Calu3 (cell line): Measurements from ENCODE around the gene PCDHB13. TPM values are rescaled to one million over a fixed set of nuclear protein-coding genes. Genes with fewer than 3 reads are reported as not detected.
"Not testable (repeated sequence)": the region's sequence is repeated elsewhere in the genome, so short reads cannot be mapped to it uniquely, and the experiment has no call there.

Source experiments
- BruUV-seq: library from RNA; stranded (reverse); fragments of 400-500 nt; replicated peaks from 2 replicates; lab custom pipeline; 2021; lab: Mats Ljungman, UMichigan
- CTCF ChIA-PET: fragments of 300-600 bp; sonication (Branson Sonifier 250); formaldehyde crosslinking; loops from one replicate; lab custom pipeline; 2022; ENCODE audit warnings: antibody characterized with exemption; lab: Charles Lee
- DNase-seq: peaks from one replicate; pipeline ENCODE4 v3.0.0; 2022
- H3K27ac Mint-ChIP-seq: one replicate; pipeline ENCODE4 v1.8.0; 2022; ENCODE audit warnings: mixed read lengths; ENCODE audit not compliant: unreplicated experiment
- H3K27me3 Mint-ChIP-seq: one replicate; pipeline ENCODE4 v1.8.0; 2022; ENCODE audit warnings: mixed read lengths; ENCODE audit not compliant: unreplicated experiment
- H3K36me3 Mint-ChIP-seq: one replicate; pipeline ENCODE4 v1.8.0; 2022; ENCODE audit warnings: mild to moderate bottlenecking, moderate library complexity, mixed read lengths; ENCODE audit not compliant: insufficient read depth, unreplicated experiment
- H3K4me1 Mint-ChIP-seq: one replicate; pipeline ENCODE4 v1.8.0; 2022; ENCODE audit warnings: mild to moderate bottlenecking, low read depth, mixed read lengths; ENCODE audit not compliant: unreplicated experiment
- H3K4me3 Mint-ChIP-seq: one replicate; pipeline ENCODE4 v1.8.0; 2022; ENCODE audit warnings: mild to moderate bottlenecking, low read depth, moderate library complexity, mixed read lengths; ENCODE audit not compliant: unreplicated experiment
- H3K9me3 Mint-ChIP-seq: one replicate; pipeline ENCODE4 v1.8.0; 2022; ENCODE audit warnings: low read depth, mixed read lengths; ENCODE audit not compliant: unreplicated experiment
- CTCF ChIP-seq: fragments of 200-600 bp; IDR thresholded peaks from one replicate; pipeline ENCODE4 v1.8.0; 2022; ENCODE audit warnings: antibody characterized with exemption; ENCODE audit not compliant: unreplicated experiment
- intact Hi-C: fragments of 100-400 bp; cut with micrococcal nuclease; formaldehyde crosslinking; loops from one replicate; pipeline ENCODE4 v1.10.0; 2022; ENCODE audit not compliant: unreplicated experiment
- total RNA-seq: library from RNA; stranded (reverse); gene quantifications from 2 replicates; pipeline ENCODE4 v1.2.3, GENCODE V29; 2022

Gene PCDHB13
- total RNA-seq, 1 experiment from 2014 or later, result 1.1 TPM

GRCh38 chr5:141236516-141237313 lies 23.0 kb downstream of the PCDHB13 start:
- DNase-seq, result no peak
- Mint-ChIP-seq H3K4me3 (no peak overlapping the region), H3K27me3 (no peaks in the 10 kb centered on the region), H3K9me3 (peaks cover 23% of the 10 kb centered on the region), H3K27ac (no peak overlapping the region), H3K4me1 (no peaks in the 10 kb centered on the region), H3K36me3 (no peaks in the 10 kb centered on the region)
- CTCF ChIA-PET, result no interaction called here
- intact Hi-C loops, result no loop called here
- no peak for TF ChIP-seq CTCF
- no TSS peak for BruUV-seq

GRCh38 chr5:141241496-141241895 lies 27.8 kb downstream of the PCDHB13 start:
- intact Hi-C loops, result no loop called here

GRCh38 chr5:141245250-141245717 lies 31.6 kb downstream of the PCDHB13 start, which contains the start of gene PCDHB15:
Gene PCDHB15 (plus strand): TSS chr5:141245395. CDS start chr5:141245579, 184 bp downstream.
- Mint-ChIP-seq H3K4me3 (no peak within 1 kb of the TSS), H3K36me3 (no peaks in the 10 kb centered on the region), H3K4me1 (no peaks in the 10 kb centered on the region), H3K27me3 (no peaks in the 10 kb centered on the region), H3K9me3 (peaks cover 18% of the 10 kb centered on the region), H3K27ac (no peak within 1 kb of the TSS)
- no TSS peak for BruUV-seq
- DNase-seq, result no peak
- CTCF ChIA-PET, result no interaction called here
- TF ChIP-seq CTCF, result no peak
- intact Hi-C loops, result no loop called here

More at GRCh38 chr5:141241496-141241895, 27.8 kb downstream of the PCDHB13 start:
- Mint-ChIP-seq H3K4me1 (no peaks in the 10 kb centered on the region), H3K27ac (no peak overlapping the region), H3K27me3 (no peaks in the 10 kb centered on the region), H3K36me3 (no peaks in the 10 kb centered on the region), H3K9me3 (peaks cover 18% of the 10 kb centered on the region), H3K4me3 (no peak overlapping the region)
- TF ChIP-seq CTCF, result no peak
- DNase-seq, result no peak
- no TSS peak for BruUV-seq
- CTCF ChIA-PET, result no interaction called here

GRCh38 chr5:141246971-141247370 lies 33.3 kb downstream of the PCDHB13 start:
- H3K27ac Mint-ChIP-seq, DNase-seq, H3K4me1 Mint-ChIP-seq, H3K36me3 Mint-ChIP-seq, CTCF ChIA-PET, intact Hi-C loops, BruUV-seq, H3K4me3 Mint-ChIP-seq, H3K27me3 Mint-ChIP-seq: not testable (repeated sequence)
- H3K9me3 Mint-ChIP-seq, result peaks cover 16% of the 10 kb centered on the region

GRCh38 chr5:141247434-141247833 lies 33.7 kb downstream of the PCDHB13 start:
- H3K36me3 Mint-ChIP-seq, DNase-seq, H3K27me3 Mint-ChIP-seq, BruUV-seq, intact Hi-C loops, H3K4me1 Mint-ChIP-seq, CTCF ChIA-PET, H3K27ac Mint-ChIP-seq, H3K4me3 Mint-ChIP-seq: not testable (repeated sequence)
- H3K9me3 Mint-ChIP-seq, result peaks cover 16% of the 10 kb centered on the region
